Amniotic stem cell (primary cell): ENCODE measurements around the gene MROH7.

Source experiments
- DNase-seq: peaks from one replicate; lab custom pipeline; 2025; lab: John Stamatoyannopoulos, UW

The MROH7 gene

DNA sequence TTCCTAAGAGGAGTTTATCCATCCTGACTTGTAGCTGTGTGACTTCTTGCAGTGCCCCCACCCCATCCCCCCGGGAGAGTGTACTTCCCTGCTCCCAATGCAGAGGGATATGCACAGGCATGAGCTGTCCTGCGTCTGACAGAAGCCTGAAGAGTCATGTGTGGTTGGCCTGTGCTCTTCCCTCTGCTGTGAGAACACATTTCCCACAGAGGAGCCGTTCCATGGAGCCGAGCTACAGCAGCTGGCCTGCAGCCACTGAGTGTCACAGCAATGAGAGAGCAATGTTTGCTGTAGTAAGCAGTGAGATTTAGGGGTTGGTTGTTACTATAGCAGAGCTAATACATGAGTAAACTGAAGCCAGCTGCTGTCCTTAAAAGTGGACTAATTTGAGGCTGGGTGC lies 100.7 kb downstream of the MROH7 start:
- no peak for DNase-seq

GRCh38 chr1:54743416-54744226 lies 102.0 kb downstream of the MROH7 start:
- no peak for DNase-seq

DNA sequence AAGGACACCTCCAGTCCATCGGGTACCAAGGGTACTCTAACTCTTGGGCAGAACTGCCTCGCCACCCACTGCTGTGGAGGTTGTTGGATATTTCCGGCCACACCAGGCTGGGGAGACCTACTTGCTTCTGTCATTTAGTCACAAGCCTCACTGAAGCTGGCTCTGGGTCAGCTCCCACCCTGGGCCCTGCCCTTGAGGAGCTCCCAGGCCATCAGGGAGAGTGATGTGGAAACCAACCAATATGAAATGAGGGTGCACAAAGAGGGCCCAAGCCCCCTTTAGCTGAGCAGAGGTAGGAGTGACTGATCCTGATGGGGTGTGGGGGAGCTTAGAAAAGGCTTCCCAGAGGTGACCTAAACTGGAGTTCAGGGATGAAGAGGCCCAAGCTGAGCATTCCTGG lies 103.1 kb downstream of the MROH7 start:
- no peak for DNase-seq

DNA sequence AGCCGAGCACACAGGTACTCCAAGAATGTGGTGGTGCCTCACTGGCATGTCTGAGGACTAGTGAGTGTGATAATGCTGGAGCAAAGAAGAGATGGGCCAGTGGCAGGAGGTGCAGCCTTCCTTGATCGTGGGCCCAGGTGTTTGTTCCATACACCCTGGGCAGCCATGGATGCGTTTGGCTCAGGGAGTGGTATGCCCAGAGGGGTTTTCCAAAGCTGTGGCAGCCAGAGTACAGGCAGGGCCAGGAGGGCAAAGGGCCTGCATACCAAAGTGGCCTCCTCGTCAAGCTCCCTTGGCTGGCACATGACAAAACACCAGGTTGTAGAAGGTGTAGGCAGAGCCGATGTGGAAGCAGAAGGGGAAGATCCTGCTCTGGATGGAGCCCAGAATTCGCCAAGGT lies 103.7 kb downstream of the MROH7 start:
- DNase-seq = no peak

DNA sequence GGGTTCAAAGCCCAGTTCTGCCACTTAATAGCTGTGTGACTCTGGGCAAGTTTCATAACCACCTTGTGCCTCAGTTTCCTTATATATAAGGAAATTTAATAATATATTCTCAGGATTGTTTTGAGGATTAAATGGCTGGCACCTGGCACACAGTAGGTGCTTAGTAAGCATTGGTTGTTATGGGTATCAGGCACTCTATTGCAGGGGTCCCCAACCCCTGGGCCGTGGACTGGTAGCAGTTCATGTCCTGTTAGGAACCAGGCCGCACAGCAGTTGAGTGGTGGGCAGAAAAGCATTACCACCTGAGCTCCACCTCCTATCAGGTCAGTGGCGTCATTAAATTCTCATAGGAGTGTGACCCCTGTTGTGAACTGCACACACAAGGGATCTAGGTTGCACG lies 104.3 kb downstream of the MROH7 start:
- DNase-seq = no peak

DNA sequence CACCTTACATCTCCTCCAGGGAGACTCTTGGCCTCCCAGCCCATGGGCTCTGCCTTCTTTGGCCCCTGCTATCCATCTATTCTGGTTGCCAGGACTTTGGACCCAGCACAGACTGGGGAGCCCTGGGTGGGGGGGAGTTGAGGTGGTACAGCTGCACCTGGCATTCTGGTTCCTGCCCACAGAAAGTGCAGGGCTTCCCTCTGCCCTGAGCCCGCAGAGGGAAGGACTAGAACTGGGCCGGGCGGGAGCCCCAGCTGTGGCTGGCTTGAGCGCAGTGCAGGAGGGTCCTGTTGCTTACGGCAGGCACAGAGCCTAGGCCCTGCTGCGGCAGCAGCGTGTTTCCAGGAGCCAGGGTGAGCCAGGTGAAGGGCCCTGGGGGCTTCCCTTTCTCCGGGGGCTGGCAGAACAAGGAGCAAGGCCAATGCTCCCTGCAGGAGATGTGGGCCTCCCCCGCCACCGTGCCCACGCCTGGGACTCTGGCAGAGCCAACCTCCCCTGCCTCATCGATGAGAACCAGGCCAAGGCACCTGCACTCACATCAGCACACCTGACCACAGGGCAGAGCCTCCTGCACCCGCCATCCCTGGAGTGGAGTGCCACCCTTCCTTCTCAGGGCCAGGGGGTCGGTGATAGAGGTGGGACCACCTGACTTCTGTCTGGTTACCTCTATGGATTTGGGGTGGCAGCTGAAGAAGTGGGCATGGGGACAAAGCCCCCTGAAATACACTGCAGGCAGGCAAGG lies 106.7 kb downstream of the MROH7 start:
- DNase-seq = no peak

DNA sequence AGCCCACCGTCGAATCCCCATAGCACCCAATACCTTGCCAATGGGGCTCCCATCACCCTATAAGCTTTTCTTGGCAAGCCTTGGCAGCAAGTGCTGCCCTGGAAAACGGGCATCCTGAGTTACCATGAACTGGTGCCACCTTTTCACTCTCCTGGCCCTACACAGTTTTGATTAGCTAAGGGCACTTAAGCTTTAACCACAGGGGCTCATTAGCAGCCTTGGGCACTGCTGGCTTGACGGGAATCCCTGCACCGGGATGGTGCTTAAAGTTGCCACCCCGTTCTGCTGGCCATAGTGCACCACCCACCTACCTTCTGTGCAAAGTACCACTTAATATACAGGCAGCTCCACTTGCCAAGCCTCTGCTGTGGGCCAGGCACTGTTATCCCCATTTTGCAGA lies 109.0 kb downstream of the MROH7 start:
- DNase-seq = no peak

DNA sequence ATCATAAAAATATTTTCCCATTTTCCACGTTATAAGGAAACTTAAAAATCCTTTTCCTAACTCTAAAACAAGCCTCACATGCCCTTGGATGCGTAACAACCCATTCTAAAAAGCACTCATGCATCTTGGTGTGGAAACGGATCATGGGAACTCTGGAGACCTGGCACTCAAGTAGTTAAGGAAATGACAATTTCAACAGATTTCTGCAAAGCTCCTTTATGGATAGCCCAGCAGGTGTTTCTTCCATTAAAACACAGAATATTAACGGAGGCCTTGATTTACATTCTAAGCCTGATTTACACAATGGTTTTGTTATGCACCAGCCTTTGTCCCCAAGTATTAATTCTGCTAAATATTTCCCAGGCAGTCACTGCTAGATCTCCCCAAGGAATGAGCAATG lies 109.8 kb downstream of the MROH7 start:
- no peak for DNase-seq

DNA sequence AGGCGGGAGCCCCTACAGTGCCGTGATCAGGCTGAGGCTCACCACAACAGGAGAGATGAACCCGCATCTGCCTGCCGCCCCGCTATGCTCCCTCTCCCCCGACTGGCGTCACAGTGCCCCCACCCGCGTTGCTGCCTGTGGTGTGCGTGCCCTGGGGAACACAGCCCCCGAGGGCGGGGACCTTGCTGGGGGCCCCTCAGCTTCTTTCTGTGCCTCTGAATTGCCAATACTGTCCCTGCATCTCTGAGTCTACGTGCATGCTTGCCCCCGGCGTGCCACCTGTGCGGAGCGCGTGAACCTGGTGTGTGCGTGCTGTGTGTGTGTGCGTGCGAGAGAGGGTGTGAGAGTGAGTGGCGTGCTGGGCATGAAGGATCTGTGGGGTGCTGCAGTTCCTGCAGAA lies 112.5 kb downstream of the MROH7 start:
- DNase-seq = no peak

DNA sequence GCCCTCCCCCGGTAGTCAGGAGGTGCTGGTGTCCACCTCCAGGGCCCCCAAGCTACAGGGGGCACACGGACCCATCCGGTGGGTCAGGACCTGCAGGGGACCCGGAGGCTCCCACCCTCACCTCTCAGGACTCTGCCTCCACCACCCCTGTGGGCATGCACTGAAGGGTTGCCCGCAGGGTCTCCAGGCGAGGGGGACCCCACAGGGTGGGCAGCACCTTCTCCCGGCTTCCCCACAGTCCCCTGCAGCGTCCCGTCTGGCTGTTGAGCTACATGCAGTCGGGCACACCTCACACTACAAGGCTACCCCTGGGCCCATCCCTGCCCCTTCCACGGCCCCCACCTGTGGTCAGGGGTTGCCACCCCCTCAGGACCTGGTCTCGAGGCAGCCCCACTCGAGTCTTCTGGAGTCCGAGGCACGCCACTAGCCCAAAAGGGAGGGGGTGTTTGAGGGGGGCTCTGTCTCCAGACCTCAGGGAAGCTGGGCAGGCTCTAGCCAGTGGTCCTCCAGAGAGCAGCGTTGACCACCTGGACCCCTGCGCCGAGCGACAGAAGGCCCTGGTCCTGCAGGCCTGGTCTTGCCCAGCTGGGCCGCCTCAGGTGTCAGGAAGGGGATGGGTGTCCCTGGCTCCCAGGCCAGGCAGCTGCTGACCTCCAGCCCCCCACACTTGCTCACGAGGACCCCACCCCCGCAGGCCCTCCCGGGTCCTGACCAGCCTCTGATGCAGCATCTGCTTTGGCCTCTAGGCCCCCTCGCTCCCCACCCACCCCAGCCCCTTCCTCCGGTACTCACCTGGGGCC lies 113.1 kb downstream of the MROH7 start:
- DNase-seq = no peak

DNA sequence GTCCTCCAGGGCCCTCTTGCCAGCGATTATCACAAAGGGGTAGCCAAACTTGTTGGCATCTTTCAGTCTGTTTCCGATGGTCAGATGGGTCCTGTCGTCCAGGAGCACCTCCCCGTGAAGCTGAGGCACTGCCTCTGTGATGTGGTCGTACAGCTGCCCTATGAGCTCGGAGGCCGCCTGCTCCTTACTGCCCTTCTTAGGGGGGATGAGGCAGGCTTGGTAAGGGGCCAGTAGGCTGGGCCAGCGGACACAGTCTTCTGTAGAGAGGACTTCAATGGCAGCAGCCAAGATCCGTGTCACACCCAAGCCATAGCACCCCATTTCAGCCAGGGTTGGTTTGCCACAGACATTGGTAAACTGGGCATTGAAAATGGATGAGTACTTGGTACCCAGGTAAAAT lies 116.2 kb downstream of the MROH7 start:
- DNase-seq = no peak

DNA sequence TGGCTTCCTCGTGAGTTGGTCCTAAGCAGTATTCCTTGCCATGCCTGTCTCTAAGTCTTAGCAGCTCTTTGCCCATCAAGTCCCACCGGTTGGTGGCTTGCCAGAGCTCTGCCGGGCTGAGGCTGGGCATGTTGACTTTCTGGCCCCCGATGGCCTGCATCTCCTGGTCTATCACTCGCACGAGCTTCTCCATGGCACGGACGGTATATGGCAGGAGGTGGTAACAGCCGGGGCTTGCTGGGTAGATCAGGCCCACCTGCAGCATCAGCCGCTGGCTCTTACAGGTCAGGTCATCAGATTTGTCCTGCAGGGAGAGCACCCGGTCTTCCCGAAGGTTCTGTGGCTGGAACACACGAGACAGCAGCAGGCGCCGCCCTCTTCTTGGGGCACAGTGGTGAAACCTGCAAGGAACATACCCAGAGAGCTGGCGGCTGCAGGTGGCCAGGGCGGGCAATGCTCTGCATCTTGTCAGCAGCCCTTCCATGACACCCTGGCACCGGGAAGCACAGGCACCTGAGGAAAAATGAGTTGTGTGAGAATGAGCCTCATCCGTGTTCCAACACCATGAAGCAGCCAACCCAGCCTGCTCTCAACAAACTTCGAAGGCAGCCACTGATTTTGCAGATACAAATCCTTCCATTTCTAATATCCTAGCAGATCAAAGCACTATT lies 117.2 kb downstream of the MROH7 start:
- DNase-seq = no peak
